Large intestine (tissue), 3 donors: ENCODE results near the gene MAP4K4. TPM values are rescaled to one million over a fixed set of nuclear protein-coding genes. Genes with fewer than 3 reads are reported as not detected.

Experiments used
- DNase-seq, 2 donors: peaks; one replicate each; pipeline versions ENCODE4 v3.0.0 to v3.0.0-alpha.2; 2013
- H3K27ac ChIP-seq: one replicate; pipeline ENCODE4 v1.5.1; 2013; ENCODE audit warnings: low read length
- H3K27me3 ChIP-seq: 2 replicates; pipeline ENCODE4 v1.6.1; 2013; ENCODE audit warnings: low read length; ENCODE audit not compliant: control insufficient read depth, insufficient read depth
- H3K36me3 ChIP-seq: 2 replicates; pipeline ENCODE4 v1.6.1; 2013; ENCODE audit warnings: low read length; ENCODE audit not compliant: control insufficient read depth, insufficient read depth
- H3K4me1 ChIP-seq: one replicate; pipeline ENCODE4 v1.6.1; 2013; ENCODE audit warnings: low read length; ENCODE audit not compliant: control insufficient read depth, insufficient read depth
- H3K4me3 ChIP-seq: one replicate; pipeline ENCODE4 v1.5.1; 2013; ENCODE audit warnings: low read length
- H3K9me3 ChIP-seq: one replicate; pipeline ENCODE4 v1.6.1; 2013; ENCODE audit warnings: mild to moderate bottlenecking, low read depth, low read length, moderate library complexity; ENCODE audit not compliant: control insufficient read depth
- WGBS: methylation state at CpG from one replicate; pipeline ENCODE4 v1.1.5; 2013; ENCODE audit warnings: low lambda C conversion rate; ENCODE audit not compliant: insufficient coverage; 5-methylcytosine and 5-hydroxymethylcytosine counted together
- polyA plus RNA-seq: library from polyadenylated mRNA; unstranded; fragments of 120-200 nt; gene quantifications from one replicate; pipeline ENCODE4 v1.2.1, GENCODE V29; 2013

The MAP4K4 gene
- polyA plus RNA-seq, 1 donor = 39.5 TPM

DNA sequence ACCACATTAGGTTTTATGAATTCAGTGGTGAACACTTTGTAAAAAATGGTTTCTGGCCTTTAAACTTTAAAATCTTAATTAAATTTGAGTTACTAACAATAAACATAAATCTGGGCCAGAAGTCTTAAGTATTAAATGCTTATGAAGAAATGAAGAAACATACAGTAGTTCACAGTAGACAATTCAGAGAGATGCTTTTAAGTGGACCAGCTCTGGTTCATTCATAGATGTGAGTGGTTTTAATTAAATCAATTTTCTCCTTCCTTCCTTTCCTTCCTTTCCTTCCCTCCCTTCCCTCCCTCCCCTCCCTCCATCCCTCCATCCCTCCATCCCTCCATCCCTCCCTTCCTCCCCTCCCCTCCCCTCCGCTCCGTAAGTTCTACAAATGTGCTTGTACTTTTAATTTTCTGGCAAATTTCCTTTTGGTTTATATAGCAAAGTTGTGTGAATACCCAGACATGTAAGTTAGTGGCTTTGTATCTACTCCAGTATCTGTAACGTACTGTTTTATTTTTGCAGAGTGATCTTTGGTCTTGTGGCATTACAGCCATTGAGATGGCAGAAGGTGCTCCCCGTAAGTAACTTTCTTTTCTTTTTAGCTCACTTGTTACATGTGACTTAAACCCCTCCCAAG is 136.5 kb downstream of the MAP4K4 start:
- Histone ChIP-seq H3K27ac (no peak overlapping the region), H3K4me1 (peaks cover 5% of the 10 kb centered on the region), H3K9me3 (no peaks in the 10 kb centered on the region), H3K4me3 (no peak overlapping the region), H3K36me3 (peaks cover 31% of the 10 kb centered on the region), H3K27me3 (no peaks in the 10 kb centered on the region)
- no CpG with 5 or more reads among the region's 4 CpGs for WGBS
- no peak for DNase-seq

GRCh38 chr2:101837354-101837753 is 139.8 kb downstream of the MAP4K4 start:
- Histone ChIP-seq H3K27ac (no peak overlapping the region), H3K4me1 (no peaks in the 10 kb centered on the region), H3K27me3 (no peaks in the 10 kb centered on the region), H3K9me3 (no peaks in the 10 kb centered on the region), H3K4me3 (no peak overlapping the region), H3K36me3 (peaks cover 29% of the 10 kb centered on the region)
- WGBS = no CpG with 5 or more reads among the region's 3 CpGs
- DNase-seq = no peak

- Histone ChIP-seq H3K9me3 (no peaks in the 10 kb centered on the region), H3K27ac (no peak overlapping the region), H3K4me3 (no peak overlapping the region), H3K27me3 (no peaks in the 10 kb centered on the region), H3K4me1 (no peaks in the 10 kb centered on the region), H3K36me3 (peaks cover 40% of the 10 kb centered on the region)
- DNase-seq = no peak
- WGBS = 80% methylated on average over 1 of the region's 5 CpGs
Observed at GRCh38 chr2:101841679-101842327, 144.3 kb downstream of the MAP4K4 start.

GRCh38 chr2:101842471-101842870 is 145.0 kb downstream of the MAP4K4 start:
- Histone ChIP-seq H3K4me3 (no peak overlapping the region), H3K27ac (no peak overlapping the region), H3K27me3 (no peaks in the 10 kb centered on the region), H3K4me1 (no peaks in the 10 kb centered on the region), H3K9me3 (no peaks in the 10 kb centered on the region), H3K36me3 (peaks cover 44% of the 10 kb centered on the region)
- WGBS = no CpG with 5 or more reads among the region's 1 CpG
- DNase-seq = no peak

DNA sequence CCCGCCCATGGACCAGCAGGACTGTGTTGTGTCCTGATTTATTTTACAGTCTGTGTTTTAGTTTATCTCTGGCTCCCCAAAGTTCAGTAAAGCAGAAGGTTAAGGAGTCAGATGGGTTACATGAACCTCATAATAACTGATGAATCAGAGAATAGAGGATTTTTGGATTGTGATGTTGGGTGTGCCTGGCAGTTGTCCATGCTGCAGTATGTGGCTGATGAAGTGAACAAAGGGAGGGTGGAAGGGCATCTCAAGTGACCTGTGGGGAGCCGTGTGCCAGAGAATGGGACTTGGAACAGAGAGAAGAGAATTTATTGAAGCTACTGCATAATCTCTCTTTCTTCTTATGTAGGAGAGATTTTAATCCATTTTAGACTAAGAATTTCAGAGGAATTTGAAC is 145.5 kb downstream of the MAP4K4 start:
- no CpG with 5 or more reads among the region's 2 CpGs for WGBS
- DNase-seq = no peak

DNA sequence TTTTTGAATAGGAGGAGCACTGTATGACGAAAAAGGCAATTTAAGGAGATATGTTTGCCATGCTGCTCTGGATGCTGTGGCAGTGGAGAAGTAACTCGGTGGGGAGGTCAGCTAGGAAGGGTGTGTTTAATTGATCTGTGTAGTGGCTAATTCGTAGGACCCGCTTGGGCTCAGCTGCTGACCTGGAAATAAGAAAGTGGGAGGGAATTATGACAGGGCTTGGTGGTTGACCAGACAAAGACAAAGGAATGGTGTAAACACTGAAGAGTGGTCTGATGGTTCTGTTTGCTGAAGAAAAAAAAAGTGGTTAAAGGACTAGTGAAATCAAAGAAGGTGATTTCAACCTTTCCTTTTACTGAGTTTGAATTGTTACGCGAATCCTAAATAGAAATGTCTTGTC is 146.0 kb downstream of the MAP4K4 start:
- no peaks in the 10 kb centered on the region for H3K4me1 ChIP-seq
- no peak overlapping the region for H3K4me3 ChIP-seq
- no peak overlapping the region for H3K27ac ChIP-seq
- peaks cover 44% of the 10 kb centered on the region for H3K36me3 ChIP-seq
- 82% methylated on average over 2 of the region's 6 CpGs for WGBS
- no peaks in the 10 kb centered on the region for H3K27me3 ChIP-seq
- DNase-seq = no peak
- H3K9me3 ChIP-seq = no peaks in the 10 kb centered on the region

More for the DNA sequence above, 145.5 kb downstream of the MAP4K4 start:
- Histone ChIP-seq H3K36me3 (peaks cover 44% of the 10 kb centered on the region), H3K4me3 (no peak overlapping the region), H3K4me1 (no peaks in the 10 kb centered on the region), H3K9me3 (no peaks in the 10 kb centered on the region), H3K27me3 (no peaks in the 10 kb centered on the region), H3K27ac (no peak overlapping the region)

- peaks cover 43% of the 10 kb centered on the region for H3K36me3 ChIP-seq
- H3K9me3 ChIP-seq = no peaks in the 10 kb centered on the region
- H3K27me3 ChIP-seq = no peaks in the 10 kb centered on the region
- H3K4me3 ChIP-seq = no peak overlapping the region
- H3K4me1 ChIP-seq = no peaks in the 10 kb centered on the region
- H3K27ac ChIP-seq = no peak overlapping the region
- WGBS = 87% methylated on average over 3 of the region's 12 CpGs
- DNase-seq = no peak
Observed at GRCh38 chr2:101844055-101844635, 146.6 kb downstream of the MAP4K4 start.

GRCh38 chr2:101846973-101847372 is 149.5 kb downstream of the MAP4K4 start:
- DNase-seq = no peak
- 80% methylated on average over 1 of the region's 3 CpGs for WGBS
- H3K27ac ChIP-seq = no peak overlapping the region
- no peaks in the 10 kb centered on the region for H3K4me1 ChIP-seq
- peaks cover 29% of the 10 kb centered on the region for H3K36me3 ChIP-seq
- H3K4me3 ChIP-seq = no peak overlapping the region
- no peaks in the 10 kb centered on the region for H3K27me3 ChIP-seq
- H3K9me3 ChIP-seq = no peaks in the 10 kb centered on the region

DNA sequence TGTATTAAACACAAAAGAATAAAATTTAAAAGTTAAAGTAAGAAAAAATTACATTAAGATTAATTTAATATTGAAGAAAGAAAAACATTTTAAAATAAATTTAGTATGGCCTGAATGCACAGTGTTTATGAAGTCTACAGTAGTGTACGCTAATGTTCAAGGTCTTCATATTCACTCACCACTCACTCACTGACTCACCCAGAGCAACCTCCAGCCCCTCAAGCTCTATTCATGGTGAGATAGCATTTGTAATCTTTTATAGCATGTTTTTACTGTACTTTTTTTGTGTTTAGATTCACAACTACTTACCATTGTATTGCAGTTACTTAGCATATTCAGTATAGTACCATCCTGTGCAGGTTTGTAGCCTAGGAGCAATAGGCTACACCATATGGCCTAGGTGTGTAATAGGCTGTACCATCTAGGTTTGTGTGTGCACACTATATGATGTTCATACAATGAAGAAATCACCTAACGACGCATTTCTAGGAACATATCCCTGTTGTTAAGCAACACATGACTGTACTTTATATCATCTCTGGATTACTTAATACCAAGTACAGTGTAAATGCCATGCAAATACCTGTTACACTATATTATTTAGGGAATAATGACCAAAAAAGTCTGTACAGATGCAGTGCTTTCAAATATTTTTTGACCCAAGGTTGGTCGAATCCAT is 150.3 kb downstream of the MAP4K4 start:
- peaks cover 24% of the 10 kb centered on the region for H3K36me3 ChIP-seq
- H3K27me3 ChIP-seq = no peaks in the 10 kb centered on the region
- no peaks in the 10 kb centered on the region for H3K4me1 ChIP-seq
- DNase-seq = no peak
- no peak overlapping the region for H3K27ac ChIP-seq
- WGBS = no CpG with 5 or more reads among the region's 4 CpGs
- no peaks in the 10 kb centered on the region for H3K9me3 ChIP-seq
- no peak overlapping the region for H3K4me3 ChIP-seq

DNA sequence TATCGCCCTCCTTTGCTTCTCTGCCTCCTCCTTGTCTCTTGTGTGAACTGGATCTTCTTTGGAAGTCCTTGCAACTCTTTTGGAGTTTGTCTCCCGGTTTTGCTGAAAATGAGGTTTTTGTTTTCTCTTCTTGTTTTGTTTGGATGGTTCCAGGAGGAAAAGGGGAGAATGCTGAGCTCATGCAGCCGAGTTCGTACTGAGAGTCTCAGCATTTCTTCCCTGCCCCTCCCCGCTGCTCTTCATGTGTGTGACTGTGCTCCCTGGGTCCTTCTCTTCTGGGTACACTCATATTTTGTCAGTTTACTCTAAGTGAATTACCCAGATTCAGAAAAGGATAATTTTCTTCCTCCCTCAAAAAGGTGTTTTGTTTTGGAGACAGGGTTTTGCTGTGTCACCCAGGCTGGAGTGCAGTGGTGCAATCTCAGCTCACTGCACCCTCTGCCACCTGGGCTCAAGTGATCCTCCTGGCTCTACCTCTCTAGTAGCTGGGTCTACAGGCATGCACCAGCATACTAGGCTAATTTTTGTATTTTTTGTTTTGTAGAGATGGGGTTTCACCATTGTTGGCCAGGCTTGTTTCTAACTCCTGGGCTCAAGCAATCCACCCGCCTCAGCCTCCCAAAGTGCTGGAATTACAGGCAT is 151.4 kb downstream of the MAP4K4 start:
- Histone ChIP-seq H3K36me3 (peaks cover 23% of the 10 kb centered on the region), H3K27me3 (no peaks in the 10 kb centered on the region), H3K4me1 (no peaks in the 10 kb centered on the region), H3K4me3 (no peak overlapping the region), H3K27ac (no peak overlapping the region), H3K9me3 (no peaks in the 10 kb centered on the region)
- DNase-seq = no peak
- WGBS = no CpG with 5 or more reads among the region's 6 CpGs
